Superior temporal gyrus (tissue), 1 donor: Measurements from ENCODE around the gene PDGFD.
A peak's percentile ranks its signal among the peaks of the same experiment; 100 is the strongest.

Source experiments
- DNase-seq: peaks from one replicate; pipeline ENCODE4 v3.0.0-alpha.2; 2016; ENCODE audit errors: extremely low spot score

Gene PDGFD

GRCh38 chr11:104000798-104001197 is 163.1 kb downstream of the PDGFD start:
- DNase-seq, result no peak

GRCh38 chr11:103998826-103999508 is 165.0 kb downstream of the PDGFD start:
- no peak for DNase-seq

GRCh38 chr11:103997082-103997481 is 166.9 kb downstream of the PDGFD start:
- DNase-seq, result no peak

GRCh38 chr11:103995896-103996295 is 168.1 kb downstream of the PDGFD start:
- no peak for DNase-seq

GRCh38 chr11:103994518-103994917 is 169.4 kb downstream of the PDGFD start:
- no peak for DNase-seq

- no peak for DNase-seq
These were observed 169.9 kb downstream of the PDGFD start for GRCh38 chr11:103994094-103994493.

- DNase-seq, result no peak
These were observed 170.4 kb downstream of the PDGFD start for GRCh38 chr11:103993507-103993906.

GRCh38 chr11:103988595-103988969 is 175.4 kb downstream of the PDGFD start:
- DNase-seq, result no peak

GRCh38 chr11:103987629-103988594 is 176.0 kb downstream of the PDGFD start:
- DNase-seq, result no peak

GRCh38 chr11:103985041-103985440 is 178.9 kb downstream of the PDGFD start:
- no peak for DNase-seq

- peak; percentile 18 for DNase-seq
These were observed 183.8 kb downstream of the PDGFD start for GRCh38 chr11:103980108-103980507.

GRCh38 chr11:103978616-103979595 is 185.0 kb downstream of the PDGFD start:
- DNase-seq, result no peak

- no peak for DNase-seq
These were observed 191.9 kb downstream of the PDGFD start for GRCh38 chr11:103972013-103972412.

- no peak for DNase-seq
These were observed 193.2 kb downstream of the PDGFD start for GRCh38 chr11:103970701-103971249.

- no peak for DNase-seq
These were observed 195.3 kb downstream of the PDGFD start for GRCh38 chr11:103968685-103969084.

GRCh38 chr11:103967985-103968384 is 196.0 kb downstream of the PDGFD start:
- DNase-seq, result no peak

GRCh38 chr11:103964390-103964789 is 199.6 kb downstream of the PDGFD start:
- DNase-seq, result no peak

- no peak for DNase-seq
These were observed 200.3 kb downstream of the PDGFD start for GRCh38 chr11:103963648-103964047.

- no peak for DNase-seq
These were observed 202.9 kb downstream of the PDGFD start for GRCh38 chr11:103961010-103961409.

GRCh38 chr11:103960108-103960507 is 203.8 kb downstream of the PDGFD start:
- no peak for DNase-seq

- DNase-seq, result no peak
These were observed 204.5 kb downstream of the PDGFD start for GRCh38 chr11:103959279-103959942.
